HG03575 (cell line): ENCODE measurements around the gene SLC6A12.

Source experiments
- ATAC-seq: cut with Tn5 transposase; IDR thresholded peaks from one replicate; pipeline ENCODE4 v1.9.1; 2021; ENCODE audit not compliant: unreplicated experiment, insufficient number of reproducible peaks, low FRiP score; ENCODE audit errors: extremely low read depth

SLC6A12 gene

DNA sequence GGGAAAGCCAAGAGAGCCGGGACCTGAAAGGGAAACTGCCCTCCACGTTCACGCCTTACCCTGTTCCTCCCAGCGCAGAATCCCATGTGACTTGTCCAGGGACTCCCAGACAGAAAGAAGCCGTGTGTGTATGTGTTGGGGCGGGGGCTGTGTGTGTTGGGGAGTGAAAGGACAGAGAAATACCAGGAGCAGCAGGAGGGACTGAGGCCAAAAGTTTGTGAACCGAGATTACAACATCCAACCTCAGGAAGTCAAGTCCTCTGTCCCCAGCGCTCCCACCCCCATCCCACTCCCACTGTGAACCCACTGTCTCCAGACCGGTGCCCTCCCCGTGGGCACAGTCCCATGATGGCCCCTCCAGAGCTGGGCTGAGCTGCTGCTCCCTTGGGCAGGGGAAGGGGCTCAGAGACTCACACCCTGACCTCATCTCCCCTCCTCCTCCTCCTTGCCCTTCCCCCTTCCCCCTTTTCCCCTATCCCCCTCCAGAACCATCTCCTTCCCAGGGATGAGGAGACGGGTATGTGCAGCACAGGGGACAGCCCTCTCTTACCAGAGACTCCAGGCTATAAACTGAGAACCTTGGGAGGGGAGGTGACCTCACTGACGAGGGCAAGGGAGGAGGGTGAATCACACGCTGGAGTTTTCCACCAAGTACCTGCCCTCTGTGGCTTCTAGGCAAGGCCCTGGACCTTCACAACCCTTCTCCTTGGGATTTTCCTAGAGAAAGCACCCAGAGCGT, at the start of gene SLC6A12:
TSS of gene SLC6A12 (minus strand) at position 155 of the 739 bp plus-strand sequence. CDS start 4,171 bp downstream, outside the sequence.
- no peak for ATAC-seq

- ATAC-seq = no peak
These were observed 49.6 kb upstream of the SLC6A12 start for GRCh38 chr12:263574-263973.

DNA sequence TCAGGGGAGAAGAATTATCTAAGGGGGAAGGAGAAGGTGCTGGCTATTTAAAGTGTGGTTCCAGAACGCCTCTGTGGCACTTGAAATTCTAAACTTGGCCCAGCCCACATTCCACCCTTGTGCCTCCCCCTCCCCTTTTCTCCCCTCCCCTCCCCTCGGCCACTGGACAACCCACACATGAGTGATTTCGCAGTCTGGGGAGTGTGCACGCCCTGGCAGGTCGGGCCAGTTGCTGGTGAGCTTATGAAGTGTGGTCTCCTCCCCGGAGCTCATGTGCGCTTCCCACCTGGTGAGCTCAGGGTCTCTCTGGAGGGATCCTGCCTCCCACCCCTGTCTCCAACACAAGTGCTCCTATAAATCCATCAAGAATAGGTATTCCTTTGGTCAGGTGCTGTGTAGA, 48.9 kb upstream of the SLC6A12 start, which contains the start of gene SLC6A13:
TSS of gene SLC6A13 (minus strand) at position 20 of the 400 bp plus-strand sequence. CDS start 2,784 bp downstream, outside the sequence.
- no peak for ATAC-seq

DNA sequence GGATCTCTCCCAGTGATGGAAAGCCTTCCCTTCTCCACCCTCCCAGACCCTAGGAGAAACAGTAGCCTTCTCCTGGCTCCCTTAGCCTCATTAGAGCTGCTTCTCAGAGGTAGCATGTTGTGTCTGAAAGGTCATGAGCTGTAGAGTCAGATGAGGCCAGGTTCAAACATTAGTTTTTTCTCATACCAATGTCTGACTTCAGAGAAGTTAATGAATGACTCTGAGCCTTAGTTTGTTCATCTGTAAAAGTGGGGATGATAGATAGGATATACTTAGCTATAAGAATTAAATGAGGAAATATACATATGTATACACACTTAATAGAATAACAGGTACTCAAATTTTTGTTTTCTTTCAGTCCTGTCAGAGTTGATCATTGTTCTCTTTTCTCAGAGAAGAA, 48.2 kb upstream of the SLC6A12 start:
- ATAC-seq = no peak

DNA sequence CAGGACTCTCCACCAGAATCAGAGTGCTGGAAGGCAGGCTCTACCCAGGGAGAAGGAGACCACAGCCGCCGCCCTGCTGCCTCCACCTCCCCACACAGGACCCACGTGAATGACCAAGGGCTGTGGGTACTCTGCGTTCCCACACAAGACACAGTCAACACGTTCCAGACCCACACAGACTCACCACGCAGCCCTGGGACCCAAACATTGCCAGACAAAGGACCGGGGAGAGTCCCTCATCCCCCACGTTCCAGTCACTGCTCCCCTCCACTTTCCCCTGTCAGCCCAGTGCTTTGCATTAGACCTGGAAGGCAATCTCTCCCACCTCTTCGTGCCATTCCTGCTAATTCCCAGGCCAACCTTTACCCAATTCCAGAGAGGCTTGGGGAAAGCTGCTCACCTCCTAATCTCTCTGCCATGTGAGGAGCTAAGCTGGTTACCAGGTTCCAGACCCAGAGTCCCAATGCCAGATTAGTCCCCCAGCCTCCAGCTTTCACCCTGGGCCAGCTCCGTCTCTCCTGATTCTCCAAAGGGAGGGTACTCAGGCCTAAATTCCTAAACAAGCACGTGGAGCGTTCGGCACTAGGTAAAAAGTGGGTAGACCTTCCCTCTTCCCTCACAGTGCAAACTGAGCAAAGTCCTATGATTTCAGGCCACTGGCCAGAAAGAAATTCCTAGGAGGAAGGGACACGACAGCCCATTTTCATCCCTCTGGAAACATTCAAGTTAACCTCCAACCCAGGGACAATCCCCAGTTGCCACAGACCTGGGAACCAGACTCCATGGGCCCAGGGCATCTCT, 43.8 kb upstream of the SLC6A12 start:
- ATAC-seq = no peak

GRCh38 chr12:256958-257357, 43.0 kb upstream of the SLC6A12 start:
- no peak for ATAC-seq

DNA sequence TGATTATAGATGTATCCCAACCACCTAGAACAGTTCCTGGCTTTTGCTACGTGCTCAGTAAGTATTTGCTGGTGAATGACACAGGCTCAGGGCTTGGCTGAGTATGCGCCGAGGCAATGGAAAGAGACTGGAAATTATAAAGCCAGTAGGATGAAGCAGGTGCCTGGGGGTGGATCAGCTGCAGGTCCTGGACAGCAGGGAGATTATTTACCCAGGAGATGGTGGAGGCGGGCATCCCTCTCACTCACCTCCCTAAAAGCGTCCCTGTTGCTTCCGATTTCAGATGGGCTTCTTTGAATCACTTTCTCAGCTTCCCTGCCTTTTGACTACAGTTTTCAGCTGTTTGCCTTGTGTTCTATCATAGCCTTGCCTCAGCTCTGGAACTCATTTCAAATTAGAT, 42.3 kb upstream of the SLC6A12 start:
- ATAC-seq = no peak

GRCh38 chr12:254912-255311, 41.0 kb upstream of the SLC6A12 start:
- ATAC-seq = no peak

GRCh38 chr12:254039-254438, 40.1 kb upstream of the SLC6A12 start:
- no peak for ATAC-seq

DNA sequence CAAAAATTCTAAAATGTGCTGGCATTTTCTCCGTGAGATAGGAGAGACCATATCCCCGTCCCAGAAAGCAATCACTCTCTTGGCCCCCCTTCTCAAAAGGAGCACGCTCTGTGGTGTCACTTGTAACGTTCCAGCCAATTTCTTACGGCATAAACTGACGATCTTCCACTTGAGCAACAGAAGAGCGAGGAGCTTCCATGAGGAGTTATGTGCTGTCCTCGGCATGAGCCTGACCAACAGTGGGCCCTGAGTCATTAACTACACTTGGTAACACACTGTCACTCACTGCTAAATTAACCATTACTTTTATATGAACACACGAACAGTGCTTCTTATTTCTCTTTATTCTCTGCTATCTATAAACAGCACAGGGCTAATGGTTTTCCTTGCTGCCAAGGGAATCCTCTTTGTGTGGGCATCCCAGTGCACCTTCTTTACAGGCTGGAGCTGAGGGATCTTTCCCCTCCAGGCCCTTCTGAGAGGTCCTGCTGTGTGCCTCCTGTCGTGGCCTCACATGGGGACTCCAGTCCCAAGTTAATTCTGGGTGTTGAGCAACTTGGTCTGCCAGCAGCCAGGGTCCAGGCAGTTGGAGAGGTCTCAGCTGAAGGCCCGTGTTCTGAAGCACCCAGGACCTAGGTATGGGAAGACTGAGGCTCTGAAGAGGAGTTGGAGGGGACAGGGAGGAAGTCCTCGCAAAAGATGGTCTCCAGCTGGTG, 39.3 kb upstream of the SLC6A12 start:
- ATAC-seq = no peak

DNA sequence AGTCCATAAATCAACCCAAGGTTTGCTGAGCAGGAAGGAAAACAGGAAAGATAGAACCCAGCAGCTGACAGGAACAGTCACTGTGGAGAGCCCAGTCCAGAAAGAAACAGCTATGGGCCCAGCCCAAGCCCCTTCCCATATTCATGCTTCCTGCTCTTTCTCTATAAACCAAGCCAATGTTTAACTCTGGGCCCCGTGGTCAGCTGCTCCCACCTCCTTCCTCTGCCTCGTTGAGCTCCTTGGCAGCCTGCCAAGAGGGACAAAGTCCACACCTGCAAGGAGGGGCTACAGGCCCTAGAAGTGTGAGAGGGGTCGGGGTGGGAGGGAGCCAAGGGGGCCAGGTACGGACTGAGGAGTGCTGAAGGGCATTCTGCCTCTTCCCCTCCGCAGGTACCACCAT, 38.7 kb upstream of the SLC6A12 start:
- ATAC-seq = no peak

- no peak for ATAC-seq
These were observed 33.3 kb upstream of the SLC6A12 start for GRCh38 chr12:247271-247670.

GRCh38 chr12:243381-243780, 29.4 kb upstream of the SLC6A12 start:
- no peak for ATAC-seq

- no peak for ATAC-seq
These were observed 28.5 kb upstream of the SLC6A12 start for GRCh38 chr12:242496-242895.

DNA sequence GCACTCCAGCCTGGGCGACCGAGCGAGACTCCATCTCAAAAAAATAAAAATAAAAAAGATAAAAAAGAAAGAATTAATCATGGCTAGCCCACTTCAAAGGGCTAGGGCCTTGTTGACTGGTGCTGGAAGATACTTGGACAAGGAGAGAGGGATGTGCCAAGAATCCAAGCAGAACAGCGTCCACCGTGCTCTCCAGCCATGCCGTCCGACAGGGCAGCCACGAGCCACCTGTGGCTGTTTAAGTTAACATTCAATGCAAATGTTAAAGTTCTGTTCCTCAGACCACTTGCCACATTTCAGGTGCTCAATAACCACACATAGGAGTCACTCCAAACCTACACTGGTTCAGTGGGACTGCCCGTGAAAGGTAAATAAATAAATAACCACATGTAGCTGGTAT, 27.3 kb upstream of the SLC6A12 start:
- ATAC-seq = no peak

DNA sequence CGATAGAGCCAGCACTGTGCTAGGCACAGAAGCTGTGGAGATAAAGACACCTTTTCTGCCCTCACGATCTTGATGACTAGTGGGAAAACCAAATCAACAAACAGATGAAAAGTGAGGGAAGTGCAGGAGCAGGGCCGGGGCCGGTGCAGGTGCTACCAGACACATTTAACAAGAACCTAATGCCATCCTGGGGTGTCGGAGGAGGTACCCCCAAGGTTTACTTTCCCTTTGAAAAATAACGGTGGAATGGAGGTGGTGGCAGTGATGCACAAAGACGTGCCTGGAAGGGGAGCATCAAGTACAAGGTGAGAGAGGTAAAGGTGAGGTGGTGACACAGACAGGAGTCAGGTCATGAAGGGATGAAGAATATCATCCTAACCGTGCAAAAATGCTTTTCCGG, 26.6 kb upstream of the SLC6A12 start:
- ATAC-seq = no peak

GRCh38 chr12:238736-239398, 24.9 kb upstream of the SLC6A12 start:
- no peak for ATAC-seq

DNA sequence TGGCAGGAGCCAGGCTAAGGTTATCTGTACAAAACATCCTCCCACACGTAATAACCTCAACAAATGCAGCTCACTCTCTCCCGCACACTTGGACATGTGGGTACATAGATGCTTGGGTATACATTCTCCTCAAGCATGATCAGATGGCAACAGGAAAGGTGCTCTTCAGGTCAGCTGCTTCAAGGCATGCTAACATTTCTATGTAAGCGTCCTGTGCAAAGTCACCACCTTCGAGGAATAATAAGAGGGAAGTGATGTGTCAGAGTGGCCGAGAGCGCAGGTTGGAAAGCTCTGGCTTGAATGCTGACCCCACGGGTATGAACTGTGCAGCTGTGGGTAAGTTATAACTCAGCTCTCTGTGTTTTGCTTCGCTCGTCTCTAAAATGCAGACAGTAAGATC, 24.2 kb upstream of the SLC6A12 start:
- no peak for ATAC-seq
